ENCODE data around the gene RANBP10. TPM values are rescaled to one million over a fixed set of nuclear protein-coding genes. Genes with fewer than 3 reads are reported as not detected.

Gene RANBP10
- total and polyA plus RNA-seq, 7 experiments from 2014 or later: 9.3 to 26.6 (median 23.8) TPM

DNA sequence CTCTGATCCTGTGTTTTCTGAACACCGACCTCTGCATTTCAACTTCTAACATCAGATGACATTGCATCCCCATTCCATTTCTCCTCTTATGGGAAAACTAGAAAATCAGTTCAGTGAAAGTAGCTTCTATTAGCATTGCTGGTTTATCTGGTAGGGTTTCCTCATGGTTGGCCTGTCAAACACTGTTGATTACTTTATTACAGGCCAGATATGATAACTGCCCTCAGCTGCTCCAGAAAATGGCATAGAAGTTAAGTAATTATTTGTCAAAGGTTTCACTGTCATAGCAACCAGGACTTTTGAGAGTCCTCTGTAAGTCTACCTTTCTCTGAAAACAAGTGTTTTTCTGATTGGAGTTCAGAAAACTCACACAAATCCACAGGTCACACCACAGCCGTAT lies 90.3 kb downstream of the RANBP10 start:
- intact Hi-C loops (cut with micrococcal nuclease): loop anchor here in 1 of 2 donors (5.0 kb wide), 1 partner anchor 194 kb away; no protein-coding TSS in a partner anchor
- Histone ChIP-seq H3K27ac (ENCODE audit: low read depth, low read length) (no peak overlapping the region), H3K4me1 (ENCODE audit: control insufficient read depth in 2 of 2, insufficient read depth in 2 of 2, low read length in 2 of 2) (peaks cover 15 to 16% of the 10 kb centered on the region in 2 donors), H3K27me3 (ENCODE audit: control insufficient read depth in 2 of 2, insufficient read depth in 2 of 2, low read length in 2 of 2) (no peaks in the 10 kb centered on the region), H3K4me3 (ENCODE audit: low read length) (no peak overlapping the region), H3K9me3 (ENCODE audit: control insufficient read depth in 2 of 3, low read length in 3 of 3) (no peaks in the 10 kb centered on the region), H3K36me3 (ENCODE audit: control insufficient read depth in 2 of 3, insufficient read depth in 3 of 3, low read length in 3 of 3) (no peaks in the 10 kb centered on the region)
- Mint-ChIP-seq H3K27me3 (no peaks in the 10 kb centered on the region), H3K27ac (peak overlapping the region in 1 of 9 donors; percentile 34), H3K4me1 (peaks cover 24 to 62% (median 48%) of the 10 kb centered on the region in 7 donors), H3K4me3 (peak overlapping the region in 3 of 10 donors; percentile 12 to 39 (median 30)), H3K36me3 (peaks cover 0 to 12% (median 3%) of the 10 kb centered on the region in 5 donors), H3K9me3 (peaks cover 0 to 2% (median 0%) of the 10 kb centered on the region in 11 donors)
- POLR2A ChIA-PET: interaction anchor here (0.6 to 2.4 kb wide), 2 partner anchors 47 to 95 kb away, joined by 3 to 5 read pairs; no protein-coding TSS in a partner anchor
- ATAC-seq (no peak), DNase-seq (no peak)
- CTCF ChIA-PET: no interaction called here

DNA sequence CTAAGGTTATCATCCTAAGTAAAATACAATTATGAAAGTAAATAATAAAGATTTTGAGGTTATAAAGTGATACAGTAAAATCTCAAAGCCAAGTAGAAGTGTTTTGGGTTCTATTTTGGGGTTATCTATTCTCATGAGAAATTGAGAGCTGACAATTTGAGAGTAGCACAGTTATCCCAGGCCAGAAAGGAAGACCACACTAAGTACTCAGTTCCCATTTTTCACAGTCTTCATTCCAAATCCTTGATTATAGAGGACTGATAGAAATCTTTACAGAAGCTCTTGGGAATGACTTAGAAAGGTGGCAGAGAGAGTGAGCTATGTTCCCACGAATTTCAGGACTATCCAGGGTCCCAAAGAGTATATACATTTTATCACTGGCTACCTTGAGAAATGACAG lies 91.8 kb downstream of the RANBP10 start:
- no peaks in the 10 kb centered on the region for H3K9me3 ChIP-seq (ENCODE audit: control insufficient read depth in 2 of 3, low read length in 3 of 3)
- no peak overlapping the region for H3K4me3 ChIP-seq (ENCODE audit: low read length)
- ChIA-PET POLR2A (no interaction called here), CTCF (interaction anchor here (0.6 to 1.7 kb wide), 2 partner anchors 152 to 1571 kb away, joined by 3 to 8 read pairs; partner anchors contain the start of gene CTCF)
- ATAC-seq (no peak), DNase-seq (no peak)
- no peak overlapping the region for H3K27ac ChIP-seq (ENCODE audit: low read depth, low read length)
- Mint-ChIP-seq H3K36me3 (peaks cover 0 to 13% (median 4%) of the 10 kb centered on the region in 5 donors), H3K9me3 (peaks cover 0 to 2% (median 0%) of the 10 kb centered on the region in 11 donors), H3K4me3 (no peak overlapping the region), H3K4me1 (peaks cover 26 to 52% (median 32%) of the 10 kb centered on the region in 7 donors), H3K27me3 (no peaks in the 10 kb centered on the region), H3K27ac (no peak overlapping the region)
- no peaks in the 10 kb centered on the region for H3K27me3 ChIP-seq (ENCODE audit: control insufficient read depth in 2 of 2, insufficient read depth in 2 of 2, low read length in 2 of 2)
- H3K4me1 ChIP-seq (ENCODE audit: control insufficient read depth in 2 of 2, insufficient read depth in 2 of 2, low read length in 2 of 2): peaks cover 8 to 10% of the 10 kb centered on the region in 2 donors
- intact Hi-C loops (cut with micrococcal nuclease): no loop called here
- H3K36me3 ChIP-seq (ENCODE audit: control insufficient read depth in 2 of 3, insufficient read depth in 3 of 3, low read length in 3 of 3): no peaks in the 10 kb centered on the region

DNA sequence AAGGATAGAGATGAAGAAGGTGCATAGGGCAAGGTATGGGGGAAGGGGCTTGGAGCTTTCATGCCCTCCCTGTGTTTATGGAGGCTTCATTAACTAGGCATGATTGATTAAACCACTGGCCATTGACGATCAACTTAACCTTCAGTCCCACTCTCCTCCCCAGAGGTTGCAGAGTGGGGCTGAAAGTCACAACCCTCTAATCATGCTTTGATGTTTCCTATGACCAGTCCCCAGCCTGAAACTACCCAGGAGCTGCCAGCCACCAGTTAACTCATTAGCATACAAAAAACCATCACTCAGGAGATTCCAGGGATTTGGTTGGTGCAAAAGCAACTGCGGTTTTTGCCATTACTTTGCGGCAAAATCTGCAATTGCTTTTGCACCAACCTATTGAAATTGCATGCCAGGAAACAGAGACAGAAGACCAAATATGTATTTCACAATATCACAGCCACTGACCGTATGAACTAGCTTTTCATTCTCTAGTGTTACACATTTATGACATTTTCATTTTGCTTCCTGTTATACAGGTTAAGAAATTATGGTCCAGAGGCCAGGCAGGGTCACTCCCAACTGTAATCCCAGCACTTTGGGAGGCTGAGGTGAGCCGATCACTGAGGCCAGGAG lies 92.6 kb downstream of the RANBP10 start:
- H3K27me3 Mint-ChIP-seq: no peaks in the 10 kb centered on the region
- H3K4me1 ChIP-seq (ENCODE audit: control insufficient read depth in 2 of 2, insufficient read depth in 2 of 2, low read length in 2 of 2): peaks cover 8% of the 10 kb centered on the region in 2 donors
- H3K4me3 ChIP-seq (ENCODE audit: low read length): no peak overlapping the region
- ATAC-seq: no peak
- no peak overlapping the region for H3K27ac ChIP-seq (ENCODE audit: low read depth, low read length)
- H3K4me3 Mint-ChIP-seq: no peak overlapping the region
- peaks cover 23 to 45% (median 31%) of the 10 kb centered on the region in 7 donors for H3K4me1 Mint-ChIP-seq
- POLR2A ChIA-PET: no interaction called here
- no peaks in the 10 kb centered on the region for H3K9me3 ChIP-seq (ENCODE audit: control insufficient read depth in 2 of 3, low read length in 3 of 3)
- peaks cover 0 to 2% (median 0%) of the 10 kb centered on the region in 11 donors for H3K9me3 Mint-ChIP-seq
- DNase-seq: no peak
- peaks cover 0 to 13% (median 4%) of the 10 kb centered on the region in 5 donors for H3K36me3 Mint-ChIP-seq
- no peaks in the 10 kb centered on the region for H3K36me3 ChIP-seq (ENCODE audit: control insufficient read depth in 2 of 3, insufficient read depth in 3 of 3, low read length in 3 of 3)
- H3K27me3 ChIP-seq (ENCODE audit: control insufficient read depth in 2 of 2, insufficient read depth in 2 of 2, low read length in 2 of 2): no peaks in the 10 kb centered on the region
- CTCF ChIA-PET: interaction anchor here (0.7 to 1.7 kb wide), 2 partner anchors 68 to 151 kb away, joined by 3 read pairs; partner anchors contain the start of gene CTCF
- no peak overlapping the region for H3K27ac Mint-ChIP-seq
- intact Hi-C loops (cut with micrococcal nuclease): no loop called here

DNA sequence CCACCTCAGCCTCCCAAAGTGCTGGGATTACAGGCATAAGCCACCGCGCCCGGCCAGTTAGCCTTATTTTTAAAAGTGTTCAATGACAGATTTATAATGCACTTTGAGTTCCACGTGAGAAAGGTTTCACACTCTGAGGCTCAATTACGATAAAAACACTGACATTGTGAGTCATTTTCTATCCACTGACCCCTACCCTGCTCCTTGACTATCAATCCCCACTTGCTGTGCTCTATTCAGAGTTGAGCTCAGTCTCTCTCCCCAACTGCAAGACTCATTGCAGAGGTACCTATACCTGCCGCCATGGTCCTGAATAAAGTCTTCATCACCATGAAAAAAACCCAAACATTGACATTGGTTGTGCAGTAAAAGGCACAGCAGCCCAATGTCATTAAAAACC lies 95.8 kb downstream of the RANBP10 start:
- Mint-ChIP-seq H3K27me3 (no peaks in the 10 kb centered on the region), H3K4me1 (peaks cover 8 to 29% (median 15%) of the 10 kb centered on the region in 7 donors), H3K9me3 (no peaks in the 10 kb centered on the region), H3K4me3 (no peak overlapping the region), H3K27ac (no peak overlapping the region), H3K36me3 (peaks cover 0 to 11% (median 0%) of the 10 kb centered on the region in 5 donors)
- H3K36me3 ChIP-seq (ENCODE audit: control insufficient read depth in 2 of 3, insufficient read depth in 3 of 3, low read length in 3 of 3): no peaks in the 10 kb centered on the region
- no peak for DNase-seq
- ChIA-PET CTCF (no interaction called here), POLR2A (no interaction called here)
- intact Hi-C loops (cut with micrococcal nuclease): no loop called here
- no peak overlapping the region for H3K27ac ChIP-seq (ENCODE audit: low read depth, low read length)
- no peaks in the 10 kb centered on the region for H3K27me3 ChIP-seq (ENCODE audit: control insufficient read depth in 2 of 2, insufficient read depth in 2 of 2, low read length in 2 of 2)
- no peak overlapping the region for H3K4me3 ChIP-seq (ENCODE audit: low read length)
- no peak for ATAC-seq
- H3K9me3 ChIP-seq (ENCODE audit: control insufficient read depth in 2 of 3, low read length in 3 of 3): no peaks in the 10 kb centered on the region
- no peaks in the 10 kb centered on the region for H3K4me1 ChIP-seq (ENCODE audit: control insufficient read depth in 2 of 2, insufficient read depth in 2 of 2, low read length in 2 of 2)

DNA sequence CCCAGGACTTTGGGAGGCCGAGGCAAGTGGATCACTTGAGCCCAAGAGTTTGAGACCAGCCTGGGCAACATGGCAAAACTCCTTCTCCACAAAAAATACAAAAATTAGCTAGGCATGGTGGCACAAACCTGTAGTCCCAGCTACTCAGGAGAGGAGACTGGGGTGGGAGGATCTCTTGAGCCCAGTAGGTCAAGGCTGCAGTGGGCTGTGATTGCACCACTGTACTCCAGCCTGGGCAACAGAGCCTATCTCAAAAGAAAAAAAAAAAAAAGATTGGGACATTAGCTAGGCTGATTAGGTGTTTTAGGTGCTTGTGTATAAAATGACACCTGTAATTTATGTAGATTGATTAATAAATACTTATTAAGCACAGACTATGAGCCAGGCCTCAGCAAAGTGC lies 97.3 kb downstream of the RANBP10 start:
- Mint-ChIP-seq H3K36me3 (peaks cover 0 to 11% (median 0%) of the 10 kb centered on the region in 5 donors), H3K27ac (peak overlapping the region in 1 of 9 donors; percentile 25), H3K4me1 (peaks cover 12 to 40% (median 21%) of the 10 kb centered on the region in 7 donors), H3K9me3 (no peaks in the 10 kb centered on the region), H3K27me3 (no peaks in the 10 kb centered on the region), H3K4me3 (no peak overlapping the region)
- POLR2A ChIA-PET: interaction anchor here (0.6 kb wide), 1 partner anchor 394 kb away, joined by 3 read pairs; no protein-coding TSS in a partner anchor
- Histone ChIP-seq H3K27me3 (ENCODE audit: control insufficient read depth in 2 of 2, insufficient read depth in 2 of 2, low read length in 2 of 2) (no peaks in the 10 kb centered on the region), H3K9me3 (ENCODE audit: control insufficient read depth in 2 of 3, low read length in 3 of 3) (no peaks in the 10 kb centered on the region), H3K4me1 (ENCODE audit: control insufficient read depth in 2 of 2, insufficient read depth in 2 of 2, low read length in 2 of 2) (peaks cover 1 to 4% of the 10 kb centered on the region in 2 donors), H3K36me3 (ENCODE audit: control insufficient read depth in 2 of 3, insufficient read depth in 3 of 3, low read length in 3 of 3) (no peaks in the 10 kb centered on the region), H3K27ac (ENCODE audit: low read depth, low read length) (no peak overlapping the region), H3K4me3 (ENCODE audit: low read length) (no peak overlapping the region)
- intact Hi-C loops (cut with micrococcal nuclease): no loop called here
- ATAC-seq (no peak), DNase-seq (no peak)
- CTCF ChIA-PET: interaction anchor here (0.6 kb wide), 1 partner anchor 172 kb away, joined by 3 read pairs; no protein-coding TSS in a partner anchor

DNA sequence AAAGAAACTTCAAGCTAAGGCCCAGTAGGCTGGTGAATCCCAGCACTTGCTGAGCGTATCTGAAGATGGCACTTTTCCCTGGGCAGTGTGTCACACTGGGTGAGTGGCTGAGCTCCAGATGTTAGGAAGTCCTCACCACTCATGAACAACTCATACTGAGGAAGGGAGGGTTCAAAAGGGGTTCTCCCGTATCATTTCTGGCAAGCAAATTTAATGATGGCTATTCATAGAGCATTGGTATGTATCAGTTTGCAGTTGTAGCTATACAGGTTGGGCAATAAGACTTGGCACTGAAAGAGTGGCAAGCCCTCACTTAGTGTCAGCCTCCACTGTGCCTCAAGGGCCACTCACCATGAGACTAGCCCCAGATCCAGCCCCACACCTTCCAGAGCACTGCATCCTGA lies 98.0 kb downstream of the RANBP10 start:
- Mint-ChIP-seq H3K4me3 (no peak overlapping the region), H3K4me1 (peaks cover 13 to 41% (median 27%) of the 10 kb centered on the region in 7 donors), H3K27ac (peak overlapping the region in 2 of 9 donors; percentile 25 to 39), H3K9me3 (no peaks in the 10 kb centered on the region), H3K36me3 (peaks cover 0 to 11% (median 0%) of the 10 kb centered on the region in 5 donors), H3K27me3 (no peaks in the 10 kb centered on the region)
- Histone ChIP-seq H3K9me3 (ENCODE audit: control insufficient read depth in 2 of 3, low read length in 3 of 3) (no peaks in the 10 kb centered on the region), H3K36me3 (ENCODE audit: control insufficient read depth in 2 of 3, insufficient read depth in 3 of 3, low read length in 3 of 3) (no peaks in the 10 kb centered on the region), H3K27me3 (ENCODE audit: control insufficient read depth in 2 of 2, insufficient read depth in 2 of 2, low read length in 2 of 2) (no peaks in the 10 kb centered on the region), H3K27ac (ENCODE audit: low read depth, low read length) (no peak overlapping the region), H3K4me3 (ENCODE audit: low read length) (no peak overlapping the region), H3K4me1 (ENCODE audit: control insufficient read depth in 2 of 2, insufficient read depth in 2 of 2, low read length in 2 of 2) (peaks cover 8 to 11% of the 10 kb centered on the region in 2 donors)
- DNase-seq (no peak), ATAC-seq (no peak)
- ChIA-PET POLR2A (no interaction called here), CTCF (no interaction called here)
- intact Hi-C loops (cut with micrococcal nuclease): no loop called here

Data from naive thymus-derived CD4-positive, alpha-beta T cell (primary cell).